ENCODE measurements around the gene NTRK1.

NTRK1 gene

DNA sequence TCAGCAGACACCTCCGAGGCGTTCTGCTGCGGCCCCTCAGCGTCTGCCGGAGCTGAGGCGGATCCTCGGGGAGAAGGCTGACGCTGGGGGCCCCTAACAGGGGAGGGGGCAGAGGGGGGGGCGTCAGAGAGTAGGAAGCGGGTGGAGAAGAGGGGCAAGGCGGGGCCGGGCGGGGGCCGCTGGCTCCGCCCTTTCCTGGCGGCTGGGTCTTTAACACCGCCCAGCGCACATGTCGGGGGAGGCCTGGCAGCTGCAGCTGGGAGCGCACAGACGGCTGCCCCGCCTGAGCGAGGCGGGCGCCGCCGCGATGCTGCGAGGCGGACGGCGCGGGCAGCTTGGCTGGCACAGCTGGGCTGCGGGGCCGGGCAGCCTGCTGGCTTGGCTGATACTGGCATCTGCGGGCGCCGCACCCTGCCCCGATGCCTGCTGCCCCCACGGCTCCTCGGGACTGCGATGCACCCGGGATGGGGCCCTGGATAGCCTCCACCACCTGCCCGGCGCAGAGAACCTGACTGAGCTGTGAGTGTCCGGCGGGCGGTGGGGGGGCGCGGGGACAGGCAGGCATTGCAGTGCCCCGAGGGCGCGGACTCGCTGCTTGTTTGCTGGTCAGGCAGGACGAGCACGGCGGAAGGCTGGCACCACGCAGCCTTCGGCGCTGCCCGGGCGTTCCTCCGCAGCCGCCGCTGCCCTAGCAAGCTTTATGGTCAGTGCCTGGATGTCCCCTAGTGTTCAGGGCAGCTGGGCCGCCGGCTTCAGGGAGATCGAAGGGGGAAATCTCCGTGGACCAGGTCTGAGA lies at the start of gene NTRK1:
Gene NTRK1 (plus strand): TSS at position 238 of the 796 bp plus-strand sequence. CDS start 70 bp downstream, at position 308.
- TF ChIP-seq ZNF8 (CRISPR knock-in tag; IDR thresholded peaks at IDR 0.05) (no peak), ZNF565 (CRISPR knock-in tag; conservative IDR thresholded peaks at IDR 0.05; ENCODE audit: low read depth) (no peak), OSR1 (CRISPR knock-in tag; IDR thresholded peaks at IDR 0.05) (no peak), ZC3H10 (CRISPR knock-in tag; IDR thresholded peaks at IDR 0.05) (no peak), BACH2 (CRISPR knock-in tag; IDR thresholded peaks at IDR 0.05; ENCODE audit: borderline replicate concordance) (no peak), PPARA (CRISPR knock-in tag; IDR thresholded peaks at IDR 0.05; ENCODE audit: borderline replicate concordance) (no peak), SNAI2 (CRISPR knock-in tag; IDR thresholded peaks at IDR 0.05) (no peak), ISL1 (CRISPR knock-in tag; IDR thresholded peaks at IDR 0.05) (no peak)
- peak; percentile 63 for ATAC-seq

DNA sequence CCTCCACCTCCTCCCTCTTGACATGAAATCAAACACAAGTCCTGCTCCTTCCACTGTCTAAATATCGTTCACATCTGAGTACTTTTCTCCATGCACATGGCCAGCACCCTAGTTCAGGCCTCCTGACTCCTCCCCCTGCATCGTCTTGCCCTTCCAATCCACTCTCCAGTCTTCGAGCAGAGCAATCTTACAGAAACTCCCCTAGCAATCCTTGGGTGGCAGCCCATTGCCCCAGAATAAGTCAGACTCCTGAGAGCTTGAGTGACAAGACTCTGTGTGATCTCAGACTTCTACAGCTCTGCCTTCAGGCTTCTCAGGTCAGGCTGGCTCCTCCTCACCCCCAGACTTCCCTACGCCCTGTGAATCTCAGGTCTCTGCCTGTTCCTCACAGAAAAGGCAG lies 49.5 kb upstream of the NTRK1 start:
- TF ChIP-seq ZNF565 (CRISPR knock-in tag; conservative IDR thresholded peaks at IDR 0.05; ENCODE audit: low read depth) (no peak), ZNF8 (CRISPR knock-in tag; IDR thresholded peaks at IDR 0.05) (no peak), TOX (CRISPR knock-in tag; IDR thresholded peaks at IDR 0.05; ENCODE audit: borderline replicate concordance) (no peak)

DNA sequence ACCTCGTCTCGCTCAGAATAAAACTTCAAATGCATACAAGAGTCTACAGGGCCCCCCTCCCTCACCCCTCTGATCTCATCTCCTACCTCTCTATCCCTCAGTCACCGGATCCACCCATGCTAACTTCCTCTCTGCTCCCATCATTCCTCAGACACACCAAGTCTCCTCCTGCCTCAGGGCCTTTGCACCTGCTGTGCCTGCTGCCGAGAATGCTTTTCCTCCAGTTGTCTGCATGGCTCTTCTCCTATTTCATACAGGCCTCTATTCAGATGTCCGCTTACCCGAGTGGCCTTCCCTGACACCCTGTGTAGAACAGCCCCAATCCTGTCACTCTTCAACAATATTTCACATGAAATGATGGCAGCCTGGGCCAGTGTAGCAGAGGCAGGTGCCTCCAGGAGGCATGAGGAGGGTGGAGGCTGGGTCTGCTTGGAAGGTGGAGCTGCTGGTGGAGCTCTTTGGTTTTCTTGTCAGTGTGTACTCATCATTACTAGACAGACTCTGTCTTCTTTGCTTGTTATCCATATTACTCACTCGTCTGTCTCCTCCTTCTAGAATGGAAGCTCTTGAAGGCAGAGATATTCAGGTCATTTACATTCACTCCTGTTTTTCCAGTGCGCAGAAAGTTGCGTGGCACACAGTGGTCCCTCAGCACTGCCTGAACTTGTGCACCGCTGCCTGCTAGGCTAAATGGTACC lies 48.2 kb upstream of the NTRK1 start:
- TF ChIP-seq, protein P1, sequence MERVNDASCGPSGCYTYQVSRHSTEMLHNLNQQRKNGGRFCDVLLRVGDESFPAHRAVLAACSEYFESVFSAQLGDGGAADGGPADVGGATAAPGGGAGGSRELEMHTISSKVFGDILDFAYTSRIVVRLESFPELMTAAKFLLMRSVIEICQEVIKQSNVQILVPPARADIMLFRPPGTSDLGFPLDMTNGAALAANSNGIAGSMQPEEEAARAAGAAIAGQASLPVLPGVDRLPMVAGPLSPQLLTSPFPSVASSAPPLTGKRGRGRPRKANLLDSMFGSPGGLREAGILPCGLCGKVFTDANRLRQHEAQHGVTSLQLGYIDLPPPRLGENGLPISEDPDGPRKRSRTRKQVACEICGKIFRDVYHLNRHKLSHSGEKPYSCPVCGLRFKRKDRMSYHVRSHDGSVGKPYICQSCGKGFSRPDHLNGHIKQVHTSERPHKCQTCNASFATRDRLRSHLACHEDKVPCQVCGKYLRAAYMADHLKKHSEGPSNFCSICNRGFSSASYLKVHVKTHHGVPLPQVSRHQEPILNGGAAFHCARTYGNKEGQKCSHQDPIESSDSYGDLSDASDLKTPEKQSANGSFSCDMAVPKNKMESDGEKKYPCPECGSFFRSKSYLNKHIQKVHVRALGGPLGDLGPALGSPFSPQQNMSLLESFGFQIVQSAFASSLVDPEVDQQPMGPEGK (CRISPR knock-in tag; IDR thresholded peaks at IDR 0.05; ENCODE audit: borderline replicate concordance), result no peak
- no peak for TF ChIP-seq ISL1 (CRISPR knock-in tag; IDR thresholded peaks at IDR 0.05)
- TF ChIP-seq OSR1 (CRISPR knock-in tag; IDR thresholded peaks at IDR 0.05), result no peak
- no peak for TF ChIP-seq ESRRG (CRISPR knock-in tag; IDR thresholded peaks at IDR 0.05)
- TF ChIP-seq SNAI2 (CRISPR knock-in tag; IDR thresholded peaks at IDR 0.05), result no peak
- TF ChIP-seq TOX (CRISPR knock-in tag; IDR thresholded peaks at IDR 0.05; ENCODE audit: borderline replicate concordance), result no peak
- no peak for TF ChIP-seq CSDC2 (CRISPR knock-in tag; IDR thresholded peaks at IDR 0.05)
- TF ChIP-seq, protein P2, sequence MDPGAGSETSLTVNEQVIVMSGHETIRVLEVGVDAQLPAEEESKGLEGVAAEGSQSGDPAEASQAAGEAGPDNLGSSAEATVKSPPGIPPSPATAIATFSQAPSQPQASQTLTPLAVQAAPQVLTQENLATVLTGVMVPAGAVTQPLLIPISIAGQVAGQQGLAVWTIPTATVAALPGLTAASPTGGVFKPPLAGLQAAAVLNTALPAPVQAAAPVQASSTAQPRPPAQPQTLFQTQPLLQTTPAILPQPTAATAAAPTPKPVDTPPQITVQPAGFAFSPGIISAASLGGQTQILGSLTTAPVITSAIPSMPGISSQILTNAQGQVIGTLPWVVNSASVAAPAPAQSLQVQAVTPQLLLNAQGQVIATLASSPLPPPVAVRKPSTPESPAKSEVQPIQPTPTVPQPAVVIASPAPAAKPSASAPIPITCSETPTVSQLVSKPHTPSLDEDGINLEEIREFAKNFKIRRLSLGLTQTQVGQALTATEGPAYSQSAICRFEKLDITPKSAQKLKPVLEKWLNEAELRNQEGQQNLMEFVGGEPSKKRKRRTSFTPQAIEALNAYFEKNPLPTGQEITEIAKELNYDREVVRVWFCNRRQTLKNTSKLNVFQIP (CRISPR knock-in tag; IDR thresholded peaks at IDR 0.05; ENCODE audit: borderline replicate concordance, low read depth), result no peak
- no peak for TF ChIP-seq TCF4 (CRISPR knock-in tag; IDR thresholded peaks at IDR 0.05; ENCODE audit: borderline replicate concordance)
- ATAC-seq, result no peak

More for the DNA sequence above, 49.5 kb upstream of the NTRK1 start:
- no peak for ATAC-seq

DNA sequence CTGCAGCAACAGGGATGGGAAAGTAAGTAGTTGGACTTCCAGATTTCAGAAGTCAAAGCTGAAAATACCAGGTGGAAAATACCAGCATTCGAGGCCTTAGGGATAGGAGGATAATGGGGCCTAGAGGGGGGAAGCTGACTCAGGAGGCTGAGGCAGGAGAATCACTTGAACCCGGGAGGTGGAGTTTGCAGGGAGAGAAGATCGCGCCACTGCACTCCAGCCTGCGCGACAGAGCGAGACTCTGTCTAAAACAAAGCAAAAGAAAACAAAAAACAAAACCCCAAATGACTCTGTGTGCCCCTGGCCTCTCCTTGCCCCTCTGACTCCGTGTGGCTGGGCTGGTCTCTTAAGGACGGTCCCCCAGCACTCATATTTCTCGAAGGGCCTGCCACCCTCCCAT lies 47.4 kb upstream of the NTRK1 start:
- TF ChIP-seq, protein P1 (CRISPR knock-in tag; IDR thresholded peaks at IDR 0.05; ENCODE audit: borderline replicate concordance), result no peak
- TF ChIP-seq CSDC2 (CRISPR knock-in tag; IDR thresholded peaks at IDR 0.05), result no peak
- TF ChIP-seq ZNF8 (CRISPR knock-in tag; IDR thresholded peaks at IDR 0.05), result no peak
- TF ChIP-seq ARNTL (CRISPR knock-in tag; IDR thresholded peaks at IDR 0.05; ENCODE audit: borderline replicate concordance, low read depth), result no peak
- no peak for ATAC-seq

DNA sequence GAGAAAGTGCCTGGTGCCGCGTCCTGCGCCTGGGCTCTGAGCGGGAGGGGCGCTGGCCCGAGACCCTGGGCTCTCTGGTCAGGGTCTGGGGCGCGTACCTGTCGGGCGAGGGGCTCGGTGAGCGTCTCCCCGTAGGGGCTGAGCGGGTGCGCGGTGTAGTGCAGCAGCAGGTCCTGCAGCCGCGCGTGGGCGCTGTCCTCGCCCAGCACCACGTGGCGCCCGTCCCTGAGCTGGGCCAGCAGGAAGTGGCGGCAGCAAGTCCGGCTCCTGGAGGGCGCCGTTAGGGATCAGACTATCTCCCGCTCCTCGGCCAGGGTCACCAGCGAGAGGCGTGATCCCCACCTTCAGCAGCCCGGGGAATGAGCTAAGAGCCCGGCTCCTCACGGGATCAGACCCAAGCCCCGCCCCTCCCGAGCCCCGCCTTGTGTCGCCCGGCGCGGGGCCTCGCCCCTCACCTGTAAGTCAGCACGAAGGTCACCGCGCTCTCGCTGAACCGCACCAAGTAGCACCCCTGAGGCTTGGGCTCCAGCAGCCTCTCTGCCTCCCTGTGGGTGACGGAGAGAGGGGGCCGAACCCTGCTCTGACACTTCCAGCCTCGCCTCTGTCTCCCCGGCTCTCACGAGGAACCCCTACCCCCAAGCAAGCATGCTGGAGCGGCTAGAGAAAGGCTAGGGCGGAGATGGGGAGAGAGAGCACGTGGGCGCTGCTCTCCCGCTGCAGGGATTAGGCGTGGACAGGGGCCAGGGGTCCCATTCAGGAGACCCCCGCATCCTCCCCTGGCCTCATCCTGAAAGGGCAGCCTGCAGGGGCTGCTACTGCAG lies 46.7 kb upstream of the NTRK1 start:
- peak; percentile 35 for ATAC-seq
- TF ChIP-seq ZNF565 (CRISPR knock-in tag; conservative IDR thresholded peaks at IDR 0.05; ENCODE audit: low read depth), result no peak
- TF ChIP-seq ESRRG (CRISPR knock-in tag; IDR thresholded peaks at IDR 0.05), result no peak
- TF ChIP-seq, protein P3, sequence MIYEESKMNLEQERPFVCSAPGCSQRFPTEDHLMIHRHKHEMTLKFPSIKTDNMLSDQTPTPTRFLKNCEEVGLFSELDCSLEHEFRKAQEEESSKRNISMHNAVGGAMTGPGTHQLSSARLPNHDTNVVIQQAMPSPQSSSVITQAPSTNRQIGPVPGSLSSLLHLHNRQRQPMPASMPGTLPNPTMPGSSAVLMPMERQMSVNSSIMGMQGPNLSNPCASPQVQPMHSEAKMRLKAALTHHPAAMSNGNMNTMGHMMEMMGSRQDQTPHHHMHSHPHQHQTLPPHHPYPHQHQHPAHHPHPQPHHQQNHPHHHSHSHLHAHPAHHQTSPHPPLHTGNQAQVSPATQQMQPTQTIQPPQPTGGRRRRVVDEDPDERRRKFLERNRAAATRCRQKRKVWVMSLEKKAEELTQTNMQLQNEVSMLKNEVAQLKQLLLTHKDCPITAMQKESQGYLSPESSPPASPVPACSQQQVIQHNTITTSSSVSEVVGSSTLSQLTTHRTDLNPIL (CRISPR knock-in tag; IDR thresholded peaks at IDR 0.05; ENCODE audit: low read depth), result no peak
- no peak for TF ChIP-seq TOX (CRISPR knock-in tag; IDR thresholded peaks at IDR 0.05; ENCODE audit: borderline replicate concordance)
- TF ChIP-seq, protein P2 (CRISPR knock-in tag; IDR thresholded peaks at IDR 0.05; ENCODE audit: borderline replicate concordance, low read depth), result no peak
- no peak for TF ChIP-seq ZNF70 (CRISPR knock-in tag; IDR thresholded peaks at IDR 0.05)
- TF ChIP-seq GLIS3 (CRISPR knock-in tag; IDR thresholded peaks at IDR 0.05), result no peak

Data from SK-N-SH treated with all-trans-retinoic acid at 6 μM for 48 hours (cell line).